ENCODE data around the gene MMP10.

Gene MMP10

DNA sequence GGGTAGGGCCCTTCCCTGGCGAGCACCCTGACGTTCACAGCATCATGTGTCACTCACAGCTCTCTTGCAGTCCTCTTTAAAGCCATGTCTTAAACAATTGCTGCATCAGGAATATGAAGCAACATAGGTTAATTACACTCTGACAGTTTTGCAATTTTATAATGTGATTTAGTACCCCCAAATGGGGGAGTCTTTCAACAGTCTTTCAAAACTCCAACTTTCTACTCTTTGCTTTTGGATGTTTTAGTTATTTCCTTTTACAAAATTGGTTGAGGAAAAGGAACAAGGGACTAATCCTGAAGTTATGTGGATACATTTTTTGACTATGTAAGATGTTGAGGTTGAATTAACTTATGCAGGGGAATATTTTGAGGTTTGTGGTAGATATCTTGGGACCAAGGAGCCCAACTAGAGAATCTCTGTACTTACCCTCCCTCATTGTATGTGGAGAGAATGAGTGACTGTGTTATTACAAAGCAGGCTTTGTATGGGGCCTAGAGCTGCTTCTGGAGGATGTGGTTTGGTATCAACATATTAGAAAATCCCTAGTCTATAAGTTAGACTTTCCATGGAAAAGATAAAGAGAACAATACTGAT, 55.4 kb downstream of the MMP10 start, which contains the start of gene MMP8:
Gene MMP8 (minus strand): TSS at position 51 of the 597 bp plus-strand sequence. CDS start 99 bp downstream, outside the sequence.
- FAIRE-seq: no peak

DNA sequence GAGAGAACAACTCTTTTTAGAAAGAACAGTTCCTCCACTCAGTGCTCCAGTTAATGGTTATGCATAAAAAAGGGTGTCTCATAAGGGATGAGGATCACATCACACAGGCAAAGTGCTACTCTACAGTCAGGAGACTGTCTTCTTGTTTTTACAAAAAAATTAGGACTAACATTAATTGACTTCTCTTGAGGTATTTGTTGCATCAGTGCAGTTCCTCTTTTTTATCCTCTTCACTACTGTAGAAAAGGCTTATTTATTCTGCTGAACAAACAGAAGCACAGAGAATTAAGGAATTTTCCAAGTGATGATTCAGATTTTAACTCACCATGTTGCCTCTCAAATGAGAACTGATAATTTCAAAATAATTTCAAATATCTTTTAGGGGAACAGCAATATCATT, 57.6 kb downstream of the MMP10 start:
- FAIRE-seq: no peak
